Dermis blood vessel endothelial cell (primary cell): ENCODE data around the gene THSD7B. TPM values are rescaled to one million over a fixed set of nuclear protein-coding genes. Genes with fewer than 3 reads are reported as not detected.

Experiments
- DNase-seq: peaks from one replicate; pipeline ENCODE4 v3.0.0; 2010
- total RNA-seq: library from RNA; depleted of rRNA; stranded (reverse); fragments of >200 nt; gene quantifications from 2 replicates; pipeline ENCODE4 v1.2.3, GENCODE V29; 2014

The THSD7B gene
- total RNA-seq, 1 donor from 2014 or later = under 0.01 TPM

DNA sequence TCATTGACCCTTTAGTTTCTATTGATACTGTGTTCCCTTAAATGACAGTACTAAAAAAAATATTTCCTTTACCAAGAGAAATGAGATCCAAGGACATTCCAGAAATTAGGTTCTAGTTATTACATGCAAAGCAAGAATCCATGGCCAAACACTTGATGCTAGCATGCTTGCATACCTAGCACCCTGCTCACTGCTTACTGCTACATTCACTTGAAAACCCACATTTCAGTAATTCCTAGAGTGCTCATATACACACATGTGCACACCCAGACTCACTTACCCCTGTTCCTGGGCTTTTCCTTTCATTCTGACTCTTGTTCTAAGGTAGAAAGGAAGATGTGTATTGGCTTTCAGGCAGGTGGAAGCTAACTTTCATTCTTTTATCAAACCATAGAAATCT, 395.9 kb downstream of the THSD7B start:
- DNase-seq = no peak

DNA sequence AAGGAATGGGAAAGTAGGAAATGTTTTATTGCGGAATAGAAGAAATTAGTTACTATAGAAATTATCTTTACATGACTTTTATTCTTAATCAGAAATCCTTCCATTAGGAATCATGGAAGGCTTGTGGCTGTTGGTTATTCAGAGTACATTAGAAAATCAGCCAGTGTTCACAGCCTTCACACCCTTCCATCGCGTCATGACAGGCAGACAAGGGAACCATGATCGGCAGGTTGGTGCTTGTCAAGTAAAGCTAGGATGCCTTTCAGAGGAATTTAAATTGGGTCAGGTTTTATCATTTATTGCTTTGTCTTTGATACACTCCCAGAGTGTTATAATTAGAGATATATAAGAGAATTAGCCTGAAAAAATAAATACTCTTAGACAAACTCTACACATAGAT, 400.6 kb downstream of the THSD7B start:
- no peak for DNase-seq

DNA sequence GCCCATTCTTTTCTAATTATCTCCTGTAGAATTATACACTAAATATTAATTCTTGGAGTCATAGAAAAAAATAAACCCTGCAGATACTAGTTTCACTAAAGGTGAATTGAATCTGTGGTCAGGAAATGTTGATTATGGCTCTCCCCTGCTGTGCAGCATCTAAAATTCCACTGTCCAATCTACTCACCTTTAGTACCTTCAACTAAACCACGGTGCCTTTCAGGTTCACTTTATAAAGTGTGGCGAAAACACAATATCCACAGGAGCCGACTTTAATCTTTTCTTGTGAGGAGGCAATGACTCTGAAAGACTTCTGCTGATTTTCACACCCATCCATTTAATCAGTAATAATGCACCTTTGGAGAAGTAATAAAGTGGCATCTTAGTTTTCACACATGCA, 402.3 kb downstream of the THSD7B start:
- no peak for DNase-seq

DNA sequence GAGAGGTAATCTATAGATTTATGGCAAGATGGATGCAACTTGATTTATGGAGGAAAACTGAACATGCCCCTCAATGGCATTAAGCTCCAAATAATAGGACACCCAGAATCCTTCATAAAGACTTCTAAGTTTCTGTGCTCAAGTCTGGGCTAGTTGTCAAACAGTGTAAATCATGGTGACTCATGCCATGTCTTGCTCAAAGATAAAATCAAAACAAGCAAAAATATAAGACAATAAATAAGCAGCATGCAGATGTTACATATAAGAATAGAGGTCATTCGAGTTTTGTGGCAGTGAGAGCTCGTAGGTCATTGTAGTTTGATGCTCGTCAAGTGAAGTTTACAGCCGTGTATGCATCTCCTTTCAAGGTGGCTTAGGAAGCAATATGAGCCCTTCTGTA, 403.2 kb downstream of the THSD7B start:
- DNase-seq = no peak

DNA sequence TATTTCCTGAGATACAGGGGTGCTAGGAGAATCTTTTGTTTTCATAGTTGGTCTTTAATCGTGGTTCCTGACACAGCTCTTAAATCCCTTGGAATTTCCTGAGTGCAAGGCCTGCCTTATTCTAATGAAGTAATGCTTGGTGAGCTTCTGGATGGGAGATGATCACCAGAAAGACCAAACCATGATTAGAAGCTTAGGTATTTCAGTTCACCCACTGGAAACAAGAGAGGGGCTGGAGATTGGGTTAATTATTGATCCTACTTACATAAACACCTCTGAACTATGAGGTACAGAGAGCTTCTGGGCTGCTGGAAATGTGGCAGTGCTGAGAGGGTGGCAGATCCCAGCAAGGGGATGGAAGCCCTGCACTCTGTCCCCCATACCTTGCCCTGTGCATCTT, 406.8 kb downstream of the THSD7B start:
- no peak for DNase-seq

DNA sequence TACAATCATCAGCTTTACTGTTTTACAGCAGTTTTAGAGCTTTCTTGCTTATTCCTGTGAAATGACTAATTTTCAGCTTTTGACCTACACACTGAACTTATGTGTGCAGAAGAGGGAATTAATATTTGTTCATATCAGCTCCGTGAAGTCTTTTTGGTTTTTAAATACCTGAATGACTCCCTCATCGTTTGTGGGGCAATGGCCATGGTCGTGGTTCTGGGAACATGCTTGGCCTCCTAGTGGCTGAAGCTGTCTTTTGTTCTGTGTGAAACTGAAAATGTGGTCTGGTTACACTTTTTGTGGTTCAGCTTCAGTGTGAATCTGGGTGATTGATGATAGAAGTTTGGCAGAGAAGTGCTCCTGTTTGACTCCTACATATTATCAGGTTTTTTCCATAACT, 408.1 kb downstream of the THSD7B start:
- DNase-seq = no peak

DNA sequence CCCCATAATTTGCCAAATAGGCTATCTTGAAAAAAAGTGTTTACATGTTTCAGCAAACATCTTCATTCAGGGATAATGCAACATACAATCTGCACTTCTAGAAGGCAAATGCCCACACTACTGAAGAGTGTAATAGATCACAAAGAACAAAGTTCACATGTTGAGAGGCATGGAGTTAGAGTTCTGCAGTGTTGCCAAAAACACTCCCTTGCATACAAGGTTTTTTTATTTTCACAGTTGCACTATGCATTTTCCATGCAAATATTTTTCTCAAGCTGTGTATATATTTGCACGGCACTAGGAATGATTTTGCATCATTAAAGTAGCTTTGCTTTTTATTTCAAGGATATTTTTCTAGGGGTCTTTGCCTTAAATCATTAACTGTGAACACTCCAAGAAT, 409.9 kb downstream of the THSD7B start:
- no peak for DNase-seq

DNA sequence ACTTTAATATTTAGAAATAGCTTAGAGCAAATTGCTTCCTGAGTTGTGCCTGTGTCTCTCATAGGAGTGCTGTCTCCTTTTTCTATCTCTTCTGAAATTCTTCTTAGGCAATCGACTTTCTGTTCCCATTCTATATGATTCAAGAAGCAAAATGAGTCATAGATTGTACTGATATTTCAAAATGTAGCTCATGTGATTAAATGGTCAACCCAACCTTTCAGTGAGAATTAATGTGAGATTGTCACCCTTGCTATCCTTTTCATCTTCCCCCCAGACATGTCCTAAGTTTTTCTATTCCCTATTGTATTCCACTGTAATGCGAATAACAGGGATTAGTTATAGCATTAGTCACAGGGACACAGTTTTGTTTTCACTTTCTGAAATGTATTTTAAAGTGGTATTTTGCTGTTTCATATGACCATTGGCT, 413.6 kb downstream of the THSD7B start:
- no peak for DNase-seq

DNA sequence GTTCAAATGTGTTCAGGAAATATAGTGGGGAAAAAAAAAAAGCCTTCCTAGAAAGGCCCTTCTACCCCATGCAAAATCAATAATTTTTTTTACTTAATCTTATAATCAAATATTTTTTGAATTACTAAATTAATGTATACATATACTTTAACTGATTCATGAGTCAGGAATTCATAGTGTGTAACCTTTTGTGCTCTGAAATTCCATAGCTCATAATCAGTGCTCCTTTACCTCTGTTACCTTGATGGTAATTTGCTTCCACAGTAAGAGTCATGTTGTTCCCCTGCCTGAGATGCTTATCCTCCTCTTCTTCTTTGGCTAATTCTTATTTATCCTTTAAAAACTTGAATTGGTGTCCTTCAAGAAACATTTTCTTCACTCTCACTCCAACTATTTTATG, 414.2 kb downstream of the THSD7B start:
- DNase-seq = no peak

DNA sequence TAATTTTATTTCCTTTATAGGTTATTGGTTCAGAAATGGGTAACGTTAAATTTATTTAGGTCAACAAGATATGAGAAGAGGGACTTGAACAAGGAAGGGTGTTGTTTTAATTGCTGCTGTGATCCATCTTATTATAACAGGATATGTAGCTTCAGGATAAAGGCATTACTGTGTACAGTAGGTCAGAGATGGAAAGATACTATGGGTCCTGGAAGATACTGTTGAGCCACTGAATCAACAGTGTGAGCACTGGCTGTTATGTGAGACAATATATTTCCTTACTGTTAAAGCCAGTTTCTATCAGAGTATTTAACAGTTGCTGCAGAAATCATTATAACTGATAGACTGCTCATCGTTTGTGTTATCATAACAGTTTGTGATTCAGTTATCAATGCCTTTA, 414.7 kb downstream of the THSD7B start:
- no peak for DNase-seq

DNA sequence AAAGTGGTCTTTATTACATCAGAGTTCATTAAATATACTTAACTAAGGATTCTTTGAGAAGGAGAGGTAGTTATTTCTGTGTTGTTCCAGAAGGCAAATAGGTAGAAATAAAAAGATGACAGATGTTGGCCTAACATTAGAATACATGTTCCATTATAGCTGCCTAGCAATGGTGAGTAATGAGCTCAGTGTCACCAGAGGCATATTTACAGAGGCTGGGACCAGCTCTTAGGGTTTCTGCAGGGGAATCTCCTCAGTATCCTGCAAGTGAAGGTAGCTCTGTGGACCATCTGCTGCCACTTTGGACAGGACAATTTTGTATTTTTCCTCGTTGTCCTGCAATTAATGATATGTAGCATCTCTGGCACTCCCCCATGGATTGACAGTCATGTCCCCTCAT, 416.0 kb downstream of the THSD7B start:
- DNase-seq = no peak

DNA sequence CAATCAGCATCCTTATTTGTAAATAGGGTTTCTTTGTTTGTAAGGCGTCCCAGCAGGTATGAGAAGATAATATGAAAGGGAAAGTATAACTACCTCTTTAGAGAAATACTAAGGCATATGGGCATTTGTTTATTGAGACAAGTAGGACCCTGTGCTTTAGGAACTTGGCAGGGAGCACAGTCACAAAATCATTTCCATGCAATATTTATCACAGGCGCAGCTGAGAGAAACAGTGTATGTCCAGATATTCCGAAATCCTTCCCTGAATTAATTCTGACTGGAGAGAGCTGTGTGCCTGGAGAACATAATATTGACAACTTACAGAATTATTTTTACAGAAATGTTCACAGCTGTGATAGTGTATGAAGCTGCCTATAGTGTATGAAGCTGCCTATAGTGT, 416.7 kb downstream of the THSD7B start:
- DNase-seq = no peak

DNA sequence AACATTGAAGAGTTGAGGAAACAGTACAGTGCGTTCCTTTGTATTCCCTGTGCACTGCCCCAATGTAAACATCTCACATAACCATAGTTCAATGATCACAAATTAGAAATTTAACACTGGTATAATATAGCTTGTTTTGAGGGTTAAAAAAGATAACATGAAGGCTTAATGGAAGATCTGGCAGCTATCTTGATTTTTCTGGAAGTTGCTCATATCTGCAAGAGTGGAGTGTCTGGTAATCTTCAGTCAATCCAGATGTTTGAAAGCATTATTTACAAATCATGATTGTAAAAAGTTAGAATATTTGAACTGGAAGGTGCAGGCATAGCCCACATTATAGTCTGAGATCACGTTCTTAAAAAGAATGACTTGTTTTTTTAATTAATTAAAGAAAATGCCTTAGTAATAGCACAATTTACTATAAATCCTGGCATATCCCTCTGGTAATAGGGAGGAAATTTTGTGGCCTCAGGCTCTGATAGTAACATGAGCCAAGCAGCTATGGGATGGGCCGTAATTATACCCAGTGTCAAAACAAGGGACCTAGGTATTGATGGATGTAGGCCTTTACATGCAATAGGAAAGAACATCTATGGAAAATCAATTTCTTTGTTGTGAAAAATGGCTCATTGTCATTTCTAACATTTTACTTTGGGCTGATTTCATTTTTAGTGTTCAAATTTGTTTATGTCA, 418.0 kb downstream of the THSD7B start:
- no peak for DNase-seq

DNA sequence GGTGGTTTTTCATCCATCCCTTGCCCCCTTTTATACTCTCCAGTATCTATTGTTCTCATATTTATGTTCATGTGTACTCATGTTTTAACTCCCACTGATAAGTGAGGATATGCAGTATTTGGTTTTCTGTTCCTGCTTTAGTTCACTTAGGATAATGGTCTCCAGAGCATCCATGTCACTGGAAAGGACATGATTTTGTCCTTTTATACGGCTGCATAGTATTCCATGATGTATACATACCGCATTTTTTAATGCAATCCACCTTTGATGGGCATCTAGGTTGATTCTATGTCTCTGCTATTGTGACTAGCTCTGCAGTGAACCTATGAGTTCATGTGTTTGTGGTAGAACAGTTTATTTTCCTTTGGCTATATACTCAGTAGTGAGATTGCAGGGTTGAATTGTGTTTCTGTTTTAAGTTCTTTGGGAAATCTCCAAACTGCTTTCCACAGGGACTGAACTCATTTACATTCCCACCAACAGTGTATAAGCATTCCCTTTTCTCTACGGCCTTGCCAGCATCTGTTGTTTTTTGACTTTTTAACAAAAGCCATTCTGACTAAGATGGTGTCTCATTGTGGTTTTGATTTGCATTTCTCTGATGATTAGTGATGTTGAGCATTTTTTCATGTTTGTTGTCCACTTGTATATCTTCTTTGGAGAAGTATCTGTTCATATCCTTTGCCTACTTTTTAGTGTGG, 420.2 kb downstream of the THSD7B start:
- DNase-seq = no peak

DNA sequence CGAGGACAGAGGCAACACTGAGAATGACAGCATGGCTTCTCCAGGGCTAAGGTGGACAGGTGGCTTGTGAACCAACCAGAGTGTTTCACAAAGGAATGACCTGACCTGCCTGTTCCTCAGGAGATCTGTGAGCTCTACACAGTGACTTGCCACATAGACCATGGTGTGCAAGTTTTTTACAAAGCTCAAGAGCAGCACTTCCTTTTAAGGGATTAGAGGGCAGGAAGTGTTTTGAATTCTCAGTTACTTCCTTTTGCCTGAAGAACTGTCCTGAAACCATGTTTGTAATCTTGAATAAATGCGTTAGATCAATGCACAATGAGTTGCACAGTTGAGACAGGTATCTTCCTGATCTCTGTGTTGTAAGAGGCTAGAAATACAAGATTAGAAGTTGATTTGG, 421.9 kb downstream of the THSD7B start:
- DNase-seq = no peak

DNA sequence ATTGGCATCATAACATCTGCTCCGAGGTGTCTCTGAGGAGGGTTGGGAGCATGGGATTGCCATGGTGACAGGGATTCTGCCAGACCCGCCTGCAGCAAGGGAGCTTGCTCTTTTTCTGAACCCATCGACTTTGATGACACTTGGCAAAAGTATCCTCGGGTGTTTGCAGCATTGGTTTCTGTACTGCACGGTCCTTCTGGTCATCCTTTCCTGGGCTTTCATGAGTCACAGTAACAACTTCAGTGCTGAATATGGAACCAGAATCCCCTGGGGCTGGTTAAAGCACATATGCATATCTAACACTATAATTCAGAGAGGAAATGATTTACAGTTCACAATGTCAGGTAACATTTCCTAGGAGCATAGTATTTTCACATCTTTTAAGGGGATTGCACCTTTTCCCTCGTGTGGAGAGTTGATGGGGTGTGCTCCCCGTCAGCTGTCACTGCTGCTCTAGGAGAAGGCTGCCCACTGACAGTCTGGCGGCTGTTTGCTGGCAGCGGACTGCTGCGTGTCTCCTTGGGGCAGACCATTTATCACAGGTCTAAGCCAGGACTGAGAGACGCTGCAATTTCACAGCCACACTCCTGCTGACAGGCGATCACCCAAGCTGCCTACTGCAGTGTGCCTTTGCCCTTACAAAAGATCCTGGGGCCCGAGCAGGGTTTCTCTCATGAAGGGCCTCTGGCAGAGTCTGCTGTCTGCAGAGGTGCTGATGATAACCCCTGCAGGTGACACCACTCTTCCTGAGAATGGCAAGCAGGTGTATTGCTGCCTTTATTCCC, 425.3 kb downstream of the THSD7B start:
- DNase-seq = no peak

DNA sequence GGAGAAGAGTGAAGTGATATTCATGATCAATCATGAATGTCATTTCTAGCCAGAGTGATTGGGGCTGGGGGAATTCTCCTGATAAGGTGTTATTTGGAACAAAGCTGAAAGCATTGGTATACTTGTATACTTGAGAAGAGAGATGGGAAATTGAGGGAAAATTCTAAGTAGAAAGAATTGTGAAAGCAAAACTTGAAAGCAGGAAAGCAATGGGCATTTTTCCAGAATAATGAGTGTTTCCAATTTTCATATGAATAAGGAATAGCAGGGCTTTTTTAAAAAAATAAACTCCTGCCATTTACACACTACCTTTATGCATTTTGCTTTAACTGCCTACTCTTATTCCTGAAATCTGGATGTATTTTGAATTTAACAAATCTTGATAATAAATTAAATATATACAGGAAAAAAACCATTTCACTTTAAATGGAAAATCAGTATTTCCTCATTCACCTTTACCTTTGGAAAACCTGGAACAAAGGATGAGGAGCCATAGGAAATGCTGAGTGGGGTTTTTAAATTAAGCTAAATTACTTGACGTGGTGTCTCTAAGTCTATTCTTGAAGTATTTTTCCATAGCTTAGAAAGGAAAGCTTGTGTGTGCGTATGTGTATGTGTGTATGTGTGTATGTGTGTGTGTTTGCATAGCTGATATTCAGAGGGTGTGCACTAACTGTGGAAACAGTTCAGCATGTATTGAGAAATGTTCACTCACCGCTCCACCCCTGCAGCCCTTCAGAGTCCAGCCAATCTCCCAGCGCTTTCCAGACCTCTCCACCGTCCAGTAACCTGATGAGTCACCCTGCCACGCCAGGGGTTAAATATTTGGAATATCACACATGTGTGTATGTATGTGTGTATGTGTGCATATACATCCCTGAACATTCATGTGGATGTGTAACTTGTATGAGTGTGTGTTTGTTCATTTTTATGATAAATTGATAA, 427.3 kb downstream of the THSD7B start:
- no peak for DNase-seq

DNA sequence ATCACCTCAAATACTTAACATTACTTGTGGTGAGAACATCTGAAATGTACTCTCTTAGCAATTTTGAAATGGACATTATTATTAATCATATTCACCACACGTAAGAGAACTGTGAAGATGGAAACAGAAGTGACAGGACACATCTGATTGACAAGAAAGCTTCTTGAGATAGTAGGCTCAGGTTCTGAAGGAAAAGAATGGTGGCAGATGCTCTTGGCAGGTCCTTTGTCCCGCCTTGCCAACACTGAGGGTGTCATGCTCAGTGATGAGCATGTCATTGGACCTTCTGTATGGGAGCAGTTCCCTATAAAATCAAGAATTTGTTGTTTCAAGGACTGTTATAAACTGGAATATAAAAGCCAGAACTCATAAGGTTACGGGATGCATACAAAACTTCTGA, 428.1 kb downstream of the THSD7B start:
- DNase-seq = no peak

DNA sequence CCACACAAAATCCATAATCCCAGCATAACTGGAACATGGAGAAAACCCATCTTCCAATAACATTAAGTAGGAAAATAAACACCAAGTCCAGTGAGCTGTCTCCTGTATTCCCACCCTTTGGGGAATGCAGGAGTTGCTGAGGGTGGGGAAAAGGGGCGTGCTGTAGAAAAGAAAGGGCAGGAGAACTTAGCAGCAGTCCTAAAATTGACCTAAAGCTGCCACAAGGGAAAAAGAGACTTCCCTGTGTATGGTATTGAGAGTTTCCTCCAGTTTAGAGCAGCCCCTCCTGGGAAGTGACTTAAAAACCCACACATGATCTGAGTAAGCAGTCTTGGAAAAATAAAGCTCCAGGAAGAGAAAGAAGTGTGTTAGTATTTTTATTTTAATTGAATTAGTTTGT, 428.8 kb downstream of the THSD7B start:
- DNase-seq = no peak

DNA sequence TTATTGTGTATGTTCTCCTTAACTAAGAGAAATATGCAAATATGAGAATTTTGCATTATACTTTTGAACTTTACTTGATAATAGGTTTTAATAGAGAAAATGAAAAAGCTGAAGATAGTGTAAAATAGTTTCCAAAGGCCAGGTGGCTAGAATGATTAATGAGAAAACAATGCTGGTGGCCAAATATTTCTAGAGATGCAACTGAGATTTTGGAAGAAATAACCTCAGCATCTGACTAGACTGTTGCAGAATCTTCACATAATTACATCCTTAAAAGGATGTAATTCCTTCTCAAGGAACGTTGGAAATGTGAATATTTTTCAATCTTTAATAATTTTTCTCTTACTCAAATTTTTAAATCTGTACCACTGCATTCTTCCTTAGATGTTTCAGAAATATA, 434.4 kb downstream of the THSD7B start:
- no peak for DNase-seq

DNA sequence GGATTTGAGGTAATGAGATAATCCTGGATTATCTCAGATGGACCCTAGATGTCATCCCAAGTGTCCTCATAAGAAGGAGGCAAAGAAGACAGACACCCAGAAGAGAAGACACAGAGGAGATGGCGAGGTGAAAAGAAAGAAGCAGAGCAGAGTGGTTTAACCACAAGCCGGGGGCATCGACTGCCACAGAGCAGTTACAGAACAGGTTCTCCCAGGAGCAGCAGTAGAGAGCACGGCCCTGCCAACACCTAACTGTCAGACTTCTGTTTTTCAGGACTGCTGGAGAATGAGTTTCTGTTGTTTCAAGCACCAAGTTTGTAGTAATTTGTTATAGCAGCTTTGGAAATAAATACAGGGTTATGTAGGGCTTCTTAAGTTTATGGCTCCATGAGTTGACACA, 437.0 kb downstream of the THSD7B start:
- DNase-seq = no peak

DNA sequence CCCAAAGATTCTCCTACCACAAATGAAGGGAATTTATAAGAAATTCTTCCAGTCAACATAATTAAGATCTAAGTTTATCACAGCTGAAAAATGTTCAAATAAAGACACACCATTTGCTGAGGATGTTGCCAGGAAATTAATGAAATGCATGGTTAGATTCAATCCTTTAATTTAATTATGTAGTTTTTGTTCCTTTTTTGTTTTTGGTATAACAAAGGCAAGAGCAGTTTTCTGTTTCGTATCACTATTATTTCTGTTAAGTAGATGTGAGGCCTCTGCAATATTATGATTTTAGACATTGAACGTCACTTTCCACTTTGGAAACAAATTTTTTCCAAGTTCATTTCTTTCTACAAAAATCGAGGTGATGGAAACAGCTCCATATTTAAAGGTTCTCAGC, 440.0 kb downstream of the THSD7B start:
- no peak for DNase-seq

DNA sequence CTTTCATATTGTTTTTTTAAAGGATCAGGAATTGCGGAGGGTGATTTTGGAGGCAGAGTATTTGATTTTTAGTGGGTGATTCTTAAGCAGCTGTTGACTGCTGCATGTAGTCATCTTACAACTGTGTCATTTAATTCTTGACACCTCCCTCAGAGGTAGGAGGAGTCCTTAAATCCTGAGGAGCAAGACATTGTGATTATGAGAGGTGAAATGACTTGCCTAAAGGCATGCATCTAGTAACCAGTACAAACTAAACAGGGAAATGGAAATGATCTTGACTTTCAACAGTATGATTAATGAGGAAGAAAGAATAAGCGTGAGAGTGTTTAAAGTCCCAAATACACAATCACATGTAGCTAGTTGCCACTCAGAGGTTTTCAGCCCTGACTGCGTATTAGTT, 440.7 kb downstream of the THSD7B start:
- DNase-seq = no peak
